Activated T-cell treated with anti-CD3 and anti-CD28 coated beads for 1 hour (primary cell): ENCODE data around the gene DNAL1.

Source experiments
- DNase-seq: peaks from one replicate; pipeline ENCODE4 v3.0.0-alpha.2; 2020; ENCODE audit warnings: low read depth

Gene DNAL1

DNA sequence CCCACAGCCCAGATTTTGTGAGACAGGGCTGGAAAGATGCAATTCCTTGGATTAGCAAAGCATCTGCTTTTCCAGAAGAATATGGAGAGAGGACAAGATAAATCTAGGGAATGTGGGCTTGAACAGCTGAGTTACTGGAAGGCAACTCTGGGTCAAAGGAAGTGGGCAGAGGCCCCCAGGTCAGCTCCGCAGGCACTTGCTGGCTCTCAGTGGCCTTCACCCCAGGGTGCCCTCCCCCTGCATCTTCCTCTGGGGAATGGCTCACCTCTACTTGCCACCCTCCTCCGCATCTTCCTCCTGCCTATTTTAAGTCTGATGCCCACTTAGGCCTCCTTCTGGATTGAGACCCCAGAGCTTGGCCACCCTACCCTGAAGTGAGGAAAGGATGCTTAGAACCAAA lies 79.9 kb downstream of the DNAL1 start:
- DNase-seq = no peak

DNA sequence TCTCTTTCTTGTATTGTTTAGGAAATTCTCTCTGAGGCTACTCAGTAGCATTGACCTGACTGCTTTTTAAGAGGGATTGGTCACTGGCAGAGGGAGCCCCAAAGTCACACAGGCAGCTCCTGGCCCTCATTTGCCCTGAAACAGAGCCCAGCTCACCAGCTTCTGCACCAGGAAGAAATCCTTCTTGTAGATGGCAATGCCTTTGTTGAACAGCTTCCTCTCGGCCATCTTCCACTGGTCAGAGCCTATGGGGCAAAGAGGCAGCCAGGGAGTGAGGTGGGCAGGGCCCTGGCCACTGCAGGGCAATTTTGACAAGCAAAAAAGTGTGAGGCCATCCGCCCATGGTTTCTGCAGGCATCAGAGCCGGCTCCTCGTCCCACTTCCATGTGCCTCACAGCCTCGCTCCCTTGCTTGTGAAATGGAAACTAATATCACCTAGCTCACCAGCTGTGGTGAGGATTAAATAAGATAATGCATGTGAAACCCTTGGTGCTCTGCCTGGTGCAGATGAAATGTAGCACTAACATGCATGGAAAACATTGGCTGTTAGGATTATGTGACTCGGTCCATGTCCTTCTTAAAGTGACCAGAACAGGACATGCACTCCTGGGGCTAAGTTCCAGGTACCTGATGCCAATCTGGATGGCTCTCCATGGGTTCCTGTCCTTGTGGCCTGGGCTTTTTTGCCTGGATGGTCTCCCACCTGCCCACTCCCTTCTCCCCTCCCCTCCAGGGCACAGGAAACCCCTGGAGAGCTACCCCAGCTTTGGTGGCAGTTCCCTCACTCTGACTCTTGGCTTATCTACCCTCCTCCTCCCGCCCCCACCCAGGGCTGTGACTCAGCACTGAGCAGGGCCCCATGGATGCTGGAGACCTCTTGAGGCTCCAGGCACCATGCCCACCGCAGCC lies 80.6 kb downstream of the DNAL1 start:
- DNase-seq = no peak

DNA sequence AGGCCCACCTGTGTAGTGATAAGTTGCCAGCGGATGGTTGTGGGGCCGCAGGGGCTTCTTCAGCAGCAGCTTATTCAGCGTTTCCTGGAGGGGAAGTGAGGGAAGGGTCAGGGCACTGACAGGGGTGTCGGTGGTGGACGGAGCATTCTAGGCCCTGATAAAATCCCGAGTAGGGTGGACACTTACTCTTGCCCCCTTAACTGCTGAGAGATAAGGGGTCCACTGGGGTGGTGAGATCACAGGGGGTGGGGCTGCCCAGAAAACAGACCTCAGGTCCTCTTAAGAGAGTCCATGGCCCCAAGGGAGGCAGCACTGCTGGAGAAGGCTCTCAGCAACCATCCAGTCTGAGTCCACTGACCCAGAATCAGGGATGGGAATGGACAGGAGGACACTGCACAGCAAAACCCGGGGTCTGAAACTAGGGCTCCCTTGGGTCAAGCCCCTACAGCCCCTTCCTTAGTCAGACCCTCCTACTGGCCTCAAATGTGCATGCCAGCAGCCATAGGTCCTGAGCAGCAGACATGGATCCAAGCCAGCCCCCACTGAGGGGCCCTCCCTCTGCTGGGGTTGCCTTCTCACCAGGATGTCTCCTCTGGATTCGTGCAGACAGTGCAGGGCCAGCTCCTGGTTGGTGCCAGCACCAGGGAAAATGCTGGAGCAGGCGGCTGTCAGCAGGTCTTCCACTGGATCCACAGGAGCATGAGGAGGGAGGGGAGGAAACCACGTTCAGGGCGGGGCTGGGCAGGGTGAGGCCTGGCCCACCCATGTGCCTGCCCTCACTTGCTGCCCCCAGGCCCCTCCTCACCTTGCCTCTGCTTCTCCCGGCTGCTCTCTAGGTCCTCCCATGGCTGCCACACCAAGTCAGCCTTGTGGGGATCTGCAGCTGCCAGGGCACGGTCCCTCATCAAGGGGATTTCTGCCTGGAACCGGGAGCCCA lies 81.5 kb downstream of the DNAL1 start:
- DNase-seq = no peak

DNA sequence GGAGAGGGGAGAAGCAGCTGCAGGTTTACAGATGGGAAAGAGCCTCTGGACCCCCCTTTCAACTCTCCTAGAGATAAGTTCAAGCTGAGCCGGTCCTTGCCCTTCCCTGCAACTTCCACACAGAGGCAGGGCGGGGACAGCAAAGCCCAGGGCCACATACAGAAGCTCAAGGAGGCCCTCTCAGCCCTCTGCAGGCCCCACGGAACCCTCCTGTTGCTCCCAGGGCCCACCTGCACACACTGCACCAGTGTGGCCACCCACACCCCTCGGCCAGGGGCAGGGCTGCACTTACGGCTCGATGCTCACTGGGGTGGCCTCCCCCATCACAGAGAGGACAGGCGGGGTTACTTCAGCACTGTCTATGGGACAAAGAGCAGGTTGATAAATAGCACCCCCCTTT lies 82.4 kb downstream of the DNAL1 start:
- DNase-seq = no peak

DNA sequence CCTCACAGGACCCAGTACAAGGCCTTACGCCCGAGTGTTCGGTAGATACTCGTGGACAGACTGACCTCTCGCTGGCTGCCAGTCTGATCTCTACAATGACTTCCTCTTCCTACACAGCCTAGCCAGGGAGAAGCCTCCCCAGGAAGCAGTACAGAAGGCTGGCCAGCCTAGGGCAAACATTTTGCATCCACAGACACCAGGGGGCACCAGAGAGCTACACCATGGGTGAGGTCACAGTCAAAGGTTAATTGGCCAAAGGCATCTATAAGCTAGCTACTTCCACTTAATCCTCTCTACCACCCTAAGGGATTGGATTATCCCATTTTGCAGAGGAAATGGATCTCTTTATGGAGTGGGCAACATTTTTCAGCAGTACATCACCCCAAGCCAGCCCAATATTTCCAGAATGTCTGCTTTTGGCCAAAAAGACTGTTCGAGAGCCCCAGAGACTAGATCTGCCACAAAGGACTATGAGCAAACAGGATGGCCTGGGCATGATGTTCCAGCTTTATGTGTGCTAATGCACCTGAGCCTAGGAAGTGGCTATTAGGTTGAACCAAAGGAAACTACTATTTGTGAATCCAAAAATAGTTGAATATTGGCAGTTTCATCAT lies 84.0 kb downstream of the DNAL1 start:
- peak; percentile 94 for DNase-seq

DNA sequence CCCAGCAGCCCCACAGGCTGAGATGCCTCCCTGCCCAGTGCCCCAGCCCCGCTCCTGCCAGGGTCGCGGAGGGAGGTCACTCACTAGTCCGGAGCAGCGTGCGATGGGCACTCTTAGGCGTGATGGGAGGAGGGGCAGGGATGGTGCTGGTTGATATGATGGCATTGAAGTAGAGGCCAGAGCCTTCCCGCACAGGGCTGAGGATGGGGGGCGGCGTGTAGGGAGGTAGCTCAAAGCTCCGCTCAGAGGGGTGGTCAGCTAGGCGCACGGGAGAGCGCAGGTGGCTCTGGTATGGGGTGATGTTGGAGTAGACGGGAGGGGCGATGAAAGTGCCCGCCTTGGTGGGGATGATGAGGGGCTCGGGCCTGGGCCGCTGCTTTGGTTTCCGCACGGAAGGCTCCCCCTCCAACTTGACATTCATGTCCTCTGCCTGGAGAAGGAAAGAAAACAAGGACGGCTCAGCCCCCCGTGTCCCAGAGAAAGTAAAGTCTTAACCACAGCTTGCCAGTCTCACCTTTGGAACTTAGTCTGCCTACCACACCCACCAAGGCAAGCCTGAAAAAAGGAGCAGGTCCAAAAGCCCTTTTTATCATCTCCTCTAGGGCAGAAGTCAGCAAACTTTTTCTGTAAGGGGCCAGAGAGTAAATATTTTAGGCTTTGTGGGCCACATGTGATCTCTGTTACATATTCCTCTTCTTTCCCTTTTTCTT lies 84.9 kb downstream of the DNAL1 start:
- no peak for DNase-seq

DNA sequence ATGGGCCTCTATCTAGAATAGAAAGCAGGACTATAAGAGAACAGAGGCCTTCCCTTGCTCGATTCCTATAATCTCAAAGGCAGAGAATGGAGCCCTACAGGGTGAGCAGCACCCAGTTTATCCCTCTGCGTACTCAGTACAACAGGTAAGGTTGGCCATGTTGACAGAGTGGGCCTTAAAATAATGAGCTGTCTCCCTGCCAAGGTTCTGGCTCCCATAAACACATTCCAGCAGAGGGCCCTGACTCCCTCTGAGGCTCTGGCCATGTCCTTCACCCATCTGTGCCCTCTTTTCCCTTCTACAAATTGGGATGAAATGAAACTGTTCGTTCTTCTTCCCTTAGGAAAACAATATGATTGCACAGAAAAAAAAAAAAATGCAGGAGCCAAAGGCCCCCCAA lies 86.3 kb downstream of the DNAL1 start:
- DNase-seq = no peak

DNA sequence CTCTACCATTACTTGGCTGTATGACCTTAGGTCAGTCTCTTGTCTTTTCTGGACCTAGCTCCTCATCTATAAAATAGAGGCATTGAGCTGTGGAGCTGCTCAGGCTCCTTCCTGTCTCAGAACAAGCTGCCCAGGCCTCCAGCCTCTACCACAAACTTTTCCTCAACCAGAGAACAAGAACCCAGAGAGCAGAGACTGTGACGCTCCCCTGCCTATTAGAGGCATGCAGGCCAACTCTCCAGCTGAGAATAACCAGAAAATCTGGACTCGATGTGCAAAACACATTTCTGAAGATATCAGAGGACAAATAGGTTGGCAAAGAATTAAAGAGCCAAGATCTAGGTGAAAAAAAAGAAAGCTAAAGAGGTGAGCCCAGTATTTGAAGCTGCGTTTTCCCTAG lies 87.2 kb downstream of the DNAL1 start:
- DNase-seq = no peak

DNA sequence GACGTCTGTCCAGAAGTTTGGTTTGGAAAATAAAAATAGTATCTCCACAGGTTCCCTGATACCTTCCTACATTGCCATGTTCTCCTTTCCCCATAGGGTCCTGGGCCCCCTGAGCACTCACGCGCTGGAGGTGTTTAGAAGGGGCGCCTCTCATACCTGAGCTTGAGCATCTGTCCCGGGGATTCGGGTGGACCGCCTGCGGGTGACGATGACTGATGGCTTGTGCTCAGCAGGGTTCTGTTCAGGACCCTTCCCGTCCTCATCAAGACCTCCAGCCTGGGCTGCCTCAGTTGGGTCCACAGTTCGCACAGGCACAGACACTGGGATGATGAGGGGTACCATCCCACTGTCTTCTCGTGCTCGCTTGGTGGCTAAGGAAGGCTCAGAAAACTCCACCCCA lies 92.1 kb downstream of the DNAL1 start:
- DNase-seq = no peak

DNA sequence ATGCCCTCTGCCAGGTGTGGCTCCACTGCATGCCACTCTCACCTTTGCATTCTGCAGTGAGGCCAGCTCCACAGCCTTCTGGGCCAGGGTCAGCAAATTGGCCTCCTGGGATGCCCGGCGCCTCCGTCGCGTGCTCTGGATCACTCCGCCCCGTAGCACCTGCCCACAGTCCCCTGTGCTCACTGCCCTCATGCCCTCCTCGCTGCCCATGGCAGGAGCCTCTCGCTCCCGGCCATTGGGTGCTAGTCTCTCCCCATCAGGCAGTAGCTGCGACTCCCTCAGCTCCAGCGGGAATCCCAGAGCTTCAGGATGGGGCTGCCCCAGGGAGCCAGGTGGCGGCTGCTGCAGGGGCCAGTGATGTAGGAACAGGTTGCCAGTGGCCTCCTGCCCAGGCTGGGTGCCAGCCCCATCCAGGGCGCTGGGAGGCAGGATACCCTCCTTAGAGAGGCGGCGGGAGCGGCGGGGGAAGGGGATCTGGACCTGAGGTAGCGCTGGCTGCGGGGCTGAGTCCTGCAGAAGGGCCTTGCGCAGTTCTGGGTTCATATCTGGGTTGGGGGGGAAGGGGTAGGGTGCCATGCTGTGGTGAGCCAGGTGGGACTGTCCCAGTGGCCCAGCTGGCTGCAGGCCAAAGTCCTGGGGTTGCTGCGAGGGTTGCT lies 93.9 kb downstream of the DNAL1 start:
- no peak for DNase-seq

DNA sequence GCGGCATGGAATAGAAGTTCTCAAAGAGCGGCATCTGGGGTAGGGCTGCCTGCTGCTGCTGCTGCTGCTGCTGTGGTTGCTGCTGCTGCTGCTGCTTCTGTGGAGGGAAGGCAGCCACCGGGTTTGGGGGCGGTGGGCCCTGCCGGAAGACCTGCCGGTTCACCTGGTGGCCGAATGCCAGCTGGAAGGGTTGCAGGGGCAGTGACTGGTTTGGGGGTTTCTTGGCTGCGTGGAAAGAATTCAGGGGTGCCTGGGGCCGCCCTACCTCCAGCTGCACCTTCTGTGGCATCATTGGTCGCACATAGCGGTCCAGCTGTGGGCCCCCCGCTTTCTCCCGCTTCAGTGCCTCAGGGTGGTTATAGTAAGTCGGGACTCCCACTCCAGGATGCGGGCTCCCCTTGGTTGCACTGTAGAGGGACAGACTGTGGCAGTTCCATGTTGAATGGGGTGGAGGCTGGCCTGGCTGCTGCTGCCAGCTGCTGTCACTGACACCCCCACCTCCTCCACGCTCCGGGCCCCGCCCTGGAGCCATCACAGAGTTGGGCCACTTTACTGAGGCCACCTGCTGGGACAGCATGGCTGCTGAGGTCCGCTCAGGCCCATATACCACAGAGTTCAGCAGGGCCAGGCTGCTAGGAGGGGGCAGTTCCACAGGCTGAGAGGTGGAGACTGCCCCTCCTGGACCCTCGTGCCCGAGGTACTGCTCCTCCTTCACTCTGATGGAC lies 94.5 kb downstream of the DNAL1 start:
- DNase-seq = no peak

DNA sequence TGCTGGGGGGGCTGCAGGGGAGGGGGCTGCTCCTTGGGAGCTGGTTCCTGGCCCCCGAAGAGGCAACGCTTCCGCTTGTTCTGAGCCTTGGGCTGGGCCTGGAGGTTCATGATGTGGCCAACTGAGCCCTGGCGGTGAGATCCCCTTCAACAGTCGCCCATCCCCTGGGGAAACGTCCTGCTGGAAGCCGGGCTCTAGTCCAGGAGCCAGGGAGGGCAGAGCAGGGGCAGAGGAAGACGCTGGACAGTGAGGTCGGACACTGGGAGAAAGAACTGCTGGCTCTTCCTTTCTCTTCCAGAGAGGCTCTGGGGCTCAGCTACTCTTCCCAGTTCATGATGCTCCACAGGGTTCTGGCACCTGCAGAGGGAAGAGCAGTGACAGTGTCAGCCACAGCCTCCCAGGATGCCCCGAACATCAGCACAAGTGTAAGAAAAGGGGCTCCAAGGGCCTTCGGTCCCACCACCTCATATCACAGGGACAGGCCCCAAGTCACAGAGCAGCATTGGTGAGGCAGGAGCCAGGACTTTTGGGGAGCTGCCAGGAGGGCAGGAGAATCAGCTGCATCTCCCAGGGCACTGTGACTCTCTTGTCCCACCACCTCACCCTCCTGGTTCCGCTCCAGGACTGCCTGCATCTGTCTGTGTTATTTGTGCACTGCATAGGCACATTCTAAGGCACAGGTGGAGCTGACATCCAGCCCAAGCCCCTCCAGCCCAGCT lies 95.3 kb downstream of the DNAL1 start:
- no peak for DNase-seq

DNA sequence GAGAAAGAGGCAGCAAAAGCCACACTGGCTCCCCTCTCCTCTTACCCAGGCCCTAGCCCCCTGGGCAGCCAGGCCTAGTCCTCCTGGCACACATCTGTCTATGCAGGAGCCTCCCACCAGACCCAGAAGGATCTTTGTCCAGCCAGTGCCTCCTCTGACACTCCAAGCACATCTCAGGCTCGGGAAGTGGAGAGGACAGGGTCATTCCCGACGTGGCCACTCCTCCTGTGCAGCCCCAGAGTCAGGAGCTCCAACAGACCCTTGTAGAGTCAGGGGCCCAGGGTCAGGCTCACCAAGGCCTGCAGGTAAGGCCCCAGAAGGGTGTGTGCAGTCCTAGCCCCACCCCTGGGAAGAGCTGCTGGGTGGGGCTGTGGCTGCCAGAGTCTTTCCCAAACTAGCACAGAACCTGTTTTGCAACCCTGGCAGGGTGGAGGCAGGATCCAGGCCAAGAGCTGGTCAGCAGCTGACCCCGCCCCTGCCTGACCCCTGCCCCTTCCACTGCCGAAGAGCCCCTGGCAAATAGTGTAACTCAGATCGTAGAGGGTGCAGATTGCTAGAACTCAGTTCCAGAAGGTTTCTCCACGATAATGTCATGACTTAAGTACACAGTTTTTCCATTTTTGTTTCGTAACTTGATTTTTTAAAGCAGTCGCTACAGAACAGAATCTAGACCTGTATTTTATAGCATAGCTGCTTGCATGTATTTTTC lies 96.0 kb downstream of the DNAL1 start:
- no peak for DNase-seq

DNA sequence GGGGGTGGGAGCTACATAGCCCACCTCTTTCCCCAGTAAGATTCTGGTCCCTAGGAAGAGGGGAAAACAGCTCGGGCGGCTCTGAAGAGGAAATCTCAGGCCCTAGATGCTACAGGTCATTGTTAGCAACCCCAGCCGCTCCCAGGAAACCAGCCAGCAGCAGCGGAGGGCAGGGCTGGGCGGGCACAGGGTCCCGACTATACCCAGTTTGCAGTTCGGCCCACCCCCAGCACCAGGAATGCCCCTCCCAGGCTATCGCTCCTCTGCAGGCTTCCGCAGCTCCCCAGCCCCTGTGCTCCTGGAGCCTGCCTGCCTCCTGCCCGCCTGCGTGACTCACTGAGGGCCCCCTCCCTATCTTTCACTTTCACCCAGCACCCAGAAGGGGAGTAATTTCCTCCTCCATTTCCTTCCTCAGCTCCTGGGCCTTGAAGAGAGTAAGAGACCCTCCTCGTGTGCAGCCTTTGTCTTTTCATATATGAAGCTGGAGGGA lies 96.6 kb downstream of the DNAL1 start:
- peak; percentile 52 for DNase-seq

DNA sequence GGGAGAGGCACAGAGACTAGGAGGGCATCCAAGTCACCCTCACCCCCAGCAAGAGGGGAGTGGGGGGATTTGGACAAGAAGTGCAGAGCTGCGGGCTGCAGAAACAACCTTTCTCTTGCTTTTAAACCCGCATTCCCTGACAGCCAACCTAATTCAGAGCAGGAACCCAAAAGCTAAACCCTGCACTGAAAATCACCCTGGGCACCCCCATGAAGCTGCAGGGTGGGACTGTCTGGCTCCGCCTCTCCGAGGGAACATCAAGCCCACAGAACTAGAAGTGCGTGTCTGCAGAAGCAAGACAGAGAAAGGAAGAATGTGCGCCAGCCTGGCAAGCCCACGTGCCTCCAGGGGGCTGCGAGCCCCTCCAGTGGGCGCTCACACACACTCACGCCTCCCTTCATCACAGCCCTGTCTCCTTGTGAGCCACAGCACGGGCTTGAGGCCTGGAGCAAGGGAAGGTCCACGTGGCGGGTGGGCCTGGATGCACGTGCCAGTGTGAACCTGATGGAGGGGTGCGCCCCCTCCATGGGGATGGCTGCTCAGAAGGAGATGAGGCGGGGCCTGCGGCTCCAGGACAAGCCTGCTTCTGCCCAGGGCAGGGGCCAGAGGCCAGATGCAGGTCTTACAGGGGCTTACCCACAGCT lies 97.2 kb downstream of the DNAL1 start:
- no peak for DNase-seq

DNA sequence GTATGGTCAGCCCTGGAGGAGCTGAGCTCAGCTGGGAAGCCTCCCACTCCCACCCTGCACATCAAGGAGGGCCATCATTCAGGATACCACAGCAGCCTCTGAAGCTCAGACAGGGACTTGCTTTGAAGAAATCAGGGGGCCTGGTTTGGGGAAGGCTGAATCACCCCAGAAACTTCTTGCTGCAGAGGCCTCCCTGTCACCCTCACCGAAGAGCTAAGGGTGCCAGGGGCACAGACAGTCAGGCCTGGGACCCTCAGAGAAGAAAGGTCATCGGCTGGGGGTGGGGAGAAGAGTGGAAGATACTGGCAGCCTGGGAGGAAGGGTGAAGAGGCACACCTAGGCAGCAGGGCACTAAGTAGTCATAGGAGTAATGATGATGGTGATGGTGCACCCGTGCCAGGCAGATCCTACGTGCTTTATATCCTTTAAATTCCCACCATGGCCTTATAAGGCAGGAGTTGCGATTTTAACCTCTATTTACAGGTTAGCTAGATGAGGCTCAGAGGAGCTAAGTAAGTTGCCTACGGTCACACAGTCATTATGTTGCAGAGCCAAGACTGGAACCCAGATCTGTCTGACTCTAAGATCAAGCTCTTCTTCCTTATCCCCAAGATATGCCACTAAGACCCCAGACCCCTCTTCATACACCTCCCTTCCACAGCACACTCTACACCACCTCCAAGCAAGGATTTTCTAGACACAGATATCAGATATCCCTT lies 97.9 kb downstream of the DNAL1 start:
- DNase-seq = no peak

DNA sequence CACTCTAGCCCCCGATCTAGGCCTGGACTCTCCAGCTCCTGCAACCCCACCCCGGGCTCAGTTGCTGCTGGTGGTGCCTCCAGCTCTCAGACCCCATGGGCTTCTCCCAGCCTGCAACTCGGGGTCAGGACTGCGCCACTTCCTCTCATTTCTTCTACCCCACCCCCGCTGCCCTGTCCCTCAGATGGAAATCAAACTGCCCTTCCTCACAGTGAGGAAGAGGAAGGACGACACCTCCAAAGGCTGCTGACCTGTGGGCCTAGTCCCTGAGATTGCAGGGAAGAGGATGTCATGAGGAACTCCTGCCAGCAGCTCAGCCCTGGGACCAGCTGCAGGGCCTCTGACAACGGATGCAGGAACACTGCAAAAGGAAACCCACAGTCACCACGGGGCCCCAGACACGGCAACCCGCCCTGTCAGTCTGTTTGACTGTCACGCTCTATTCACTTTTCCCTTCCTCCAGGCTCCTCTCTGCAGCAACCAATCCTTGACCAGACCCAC lies 98.7 kb downstream of the DNAL1 start:
- peak; percentile 53 for DNase-seq
